ENCODE measurements around the gene SURF1. TPM values are rescaled to one million over a fixed set of nuclear protein-coding genes. Genes with fewer than 3 reads are reported as not detected.

The SURF1 gene
- total RNA-seq, 1 experiment from 2014 or later, result 35.6 TPM

Small RNA genes within 50 kb of the gene (small RNA-seq; reads per million reads assigned to genes)
- gene RF00019 (not detected), gene SNORD24 (not detected), gene SNORD36A (not detected), gene SNORD36B (not detected), gene SNORD36C (not detected)

Other genes with a start within 250 kb of the SURF1 start
- 69.2 and 99.2 TPM in 2 replicates for gene RALGDS, start 235.2 kb downstream of the SURF1 start, total RNA-seq (2014; rRNA removed; shearing (Covaris generic); ENCODE audit: low replicate concordance)
- 5.2 TPM in 2 replicates for gene GBGT1, start 192.6 kb downstream of the SURF1 start, total RNA-seq (2014; rRNA removed; shearing (Covaris generic); ENCODE audit: low replicate concordance)
- gene OBP2B, start 147.2 kb downstream of the SURF1 start, total RNA-seq (2014; rRNA removed; shearing (Covaris generic); ENCODE audit: low replicate concordance), result not detected in 2 replicates
- not detected in 2 replicates for gene ABO, start 81.3 kb downstream of the SURF1 start, total RNA-seq (2014; rRNA removed; shearing (Covaris generic); ENCODE audit: low replicate concordance)
- gene SURF6, start 20.3 kb downstream of the SURF1 start, total RNA-seq (2014; rRNA removed; shearing (Covaris generic); ENCODE audit: low replicate concordance), result 5.6 and 22.9 TPM in 2 replicates
- gene MED22, start 8.4 kb downstream of the SURF1 start, total RNA-seq (2014; rRNA removed; shearing (Covaris generic); ENCODE audit: low replicate concordance), result 13.6 and 30.6 TPM in 2 replicates
- gene RPL7A, start 8.3 kb downstream of the SURF1 start, total RNA-seq (2014; rRNA removed; shearing (Covaris generic); ENCODE audit: low replicate concordance), result 2,407 and 2,991 TPM in 2 replicates
- 20.0 and 52.9 TPM in 2 replicates for gene SURF2, start 63 bp upstream of the SURF1 start, total RNA-seq (2014; rRNA removed; shearing (Covaris generic); ENCODE audit: low replicate concordance)
- gene SURF4, start 19.6 kb upstream of the SURF1 start, total RNA-seq (2014; rRNA removed; shearing (Covaris generic); ENCODE audit: low replicate concordance), result 81.1 and 84.1 TPM in 2 replicates
- 0.93 and 0.97 TPM in 2 replicates for gene STKLD1, start 19.9 kb upstream of the SURF1 start, total RNA-seq (2014; rRNA removed; shearing (Covaris generic); ENCODE audit: low replicate concordance)
- 10.5 and 41.9 TPM in 2 replicates for gene REXO4, start 61.5 kb upstream of the SURF1 start, total RNA-seq (2014; rRNA removed; shearing (Covaris generic); ENCODE audit: low replicate concordance)
- 0.34 and 1.3 TPM in 2 replicates for gene ADAMTS13, start 65.9 kb upstream of the SURF1 start, total RNA-seq (2014; rRNA removed; shearing (Covaris generic); ENCODE audit: low replicate concordance)
- 4.5 and 15.3 TPM in 2 replicates for gene CACFD1, start 103.5 kb upstream of the SURF1 start, total RNA-seq (2014; rRNA removed; shearing (Covaris generic); ENCODE audit: low replicate concordance)
- 10.6 and 32.0 TPM in 2 replicates for gene SLC2A6, start 122.6 kb upstream of the SURF1 start, total RNA-seq (2014; rRNA removed; shearing (Covaris generic); ENCODE audit: low replicate concordance)
- not detected in 2 replicates for gene MYMK, start 168.5 kb upstream of the SURF1 start, total RNA-seq (2014; rRNA removed; shearing (Covaris generic); ENCODE audit: low replicate concordance)
- not detected in 2 replicates for gene ADAMTSL2, start 178.2 kb upstream of the SURF1 start, total RNA-seq (2014; rRNA removed; shearing (Covaris generic); ENCODE audit: low replicate concordance)

Data from Karpas-422 (cell line).